Measurements from ENCODE around the gene ARHGEF40. TPM values are rescaled to one million over a fixed set of nuclear protein-coding genes. Genes with fewer than 3 reads are reported as not detected.

The ARHGEF40 gene
- total RNA-seq, 2 experiments from 2014 or later = 1.2 to 1.3 TPM

- ChIA-PET CTCF (interaction anchor here (1.5 to 3.5 kb wide), 4 partner anchors 19 to 54 kb away, joined by 5 to 63 read pairs (median 36); no protein-coding TSS in a partner anchor), POLR2A (interaction anchor here (1.5 to 3.6 kb wide), 7 partner anchors 18 to 55 kb away, joined by 5 to 37 read pairs (median 8); no protein-coding TSS in a partner anchor)
- H3K4me3 ChIP-seq (ENCODE audit: low read length) = peak overlapping the region; percentile 51
- no peaks in the 10 kb centered on the region for H3K36me3 Mint-ChIP-seq (ENCODE audit: low read depth)
- intact Hi-C loops (cut with DNase I, micrococcal nuclease) = no loop called here
- peak in 3 of 14 experiments; percentile 24 to 69 (median 68) for DNase-seq
- peaks cover 37% of the 10 kb centered on the region for H3K4me1 Mint-ChIP-seq (ENCODE audit: low read depth)
- no peaks in the 10 kb centered on the region for H3K9me3 Mint-ChIP-seq
- no peak overlapping the region for H3K27ac ChIP-seq (ENCODE audit: low read depth in 1 of 2, low read length in 2 of 2)
- H3K27me3 Mint-ChIP-seq = peaks cover 85% of the 10 kb centered on the region
- no peaks in the 10 kb centered on the region for H3K36me3 ChIP-seq (ENCODE audit: insufficient read depth, low read length)
- no peak overlapping the region for H3K27ac Mint-ChIP-seq
- H3K4me3 Mint-ChIP-seq = peak overlapping the region; percentile 80
- ATAC-seq (ENCODE audit: poor library complexity) = no peak
- peaks cover 0 to 13% of the 10 kb centered on the region in 2 experiments for H3K9me3 ChIP-seq (ENCODE audit: control insufficient read depth in 1 of 2, insufficient read depth in 1 of 2, low read length in 2 of 2)
- H3K4me1 ChIP-seq (ENCODE audit: insufficient read depth, low read length) = peaks cover 37% of the 10 kb centered on the region
- H3K27me3 ChIP-seq (ENCODE audit: control insufficient read depth in 1 of 2, insufficient read depth in 2 of 2, low read length in 2 of 2) = peaks cover 44 to 62% of the 10 kb centered on the region in 2 experiments
- TF ChIP-seq, protein P1, sequence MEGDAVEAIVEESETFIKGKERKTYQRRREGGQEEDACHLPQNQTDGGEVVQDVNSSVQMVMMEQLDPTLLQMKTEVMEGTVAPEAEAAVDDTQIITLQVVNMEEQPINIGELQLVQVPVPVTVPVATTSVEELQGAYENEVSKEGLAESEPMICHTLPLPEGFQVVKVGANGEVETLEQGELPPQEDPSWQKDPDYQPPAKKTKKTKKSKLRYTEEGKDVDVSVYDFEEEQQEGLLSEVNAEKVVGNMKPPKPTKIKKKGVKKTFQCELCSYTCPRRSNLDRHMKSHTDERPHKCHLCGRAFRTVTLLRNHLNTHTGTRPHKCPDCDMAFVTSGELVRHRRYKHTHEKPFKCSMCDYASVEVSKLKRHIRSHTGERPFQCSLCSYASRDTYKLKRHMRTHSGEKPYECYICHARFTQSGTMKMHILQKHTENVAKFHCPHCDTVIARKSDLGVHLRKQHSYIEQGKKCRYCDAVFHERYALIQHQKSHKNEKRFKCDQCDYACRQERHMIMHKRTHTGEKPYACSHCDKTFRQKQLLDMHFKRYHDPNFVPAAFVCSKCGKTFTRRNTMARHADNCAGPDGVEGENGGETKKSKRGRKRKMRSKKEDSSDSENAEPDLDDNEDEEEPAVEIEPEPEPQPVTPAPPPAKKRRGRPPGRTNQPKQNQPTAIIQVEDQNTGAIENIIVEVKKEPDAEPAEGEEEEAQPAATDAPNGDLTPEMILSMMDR (IDR thresholded peaks at IDR 0.05) = no peak
Observed at GRCh38 chr14:21069388-21070082, 569 bp upstream of the ARHGEF40 start.

GRCh38 chr14:21070610-21071224 lies 613 bp downstream of the ARHGEF40 start:
- peaks cover 44 to 59% of the 10 kb centered on the region in 2 experiments for H3K27me3 ChIP-seq (ENCODE audit: control insufficient read depth in 1 of 2, insufficient read depth in 2 of 2, low read length in 2 of 2)
- H3K4me3 Mint-ChIP-seq = peak overlapping the region; percentile 86
- DNase-seq (peak in 5 of 14 experiments; percentile 10 to 61 (median 25)), ATAC-seq (ENCODE audit: poor library complexity) (peak; percentile 39)
- H3K4me3 ChIP-seq (ENCODE audit: low read length) = peak overlapping the region; percentile 51
- ChIA-PET CTCF (interaction anchor here (0.9 to 2.7 kb wide), 5 partner anchors 18 to 56 kb away, joined by 3 to 26 read pairs (median 10); no protein-coding TSS in a partner anchor), POLR2A (interaction anchor here (0.7 to 2.1 kb wide), 7 partner anchors 17 to 73 kb away, joined by 3 to 15 read pairs (median 6); partner anchors contain the start of gene ZNF219)
- peaks cover 37% of the 10 kb centered on the region for H3K4me1 Mint-ChIP-seq (ENCODE audit: low read depth)
- H3K4me1 ChIP-seq (ENCODE audit: insufficient read depth, low read length) = peaks cover 37% of the 10 kb centered on the region
- no peaks in the 10 kb centered on the region for H3K9me3 Mint-ChIP-seq
- TF ChIP-seq, protein P1 (IDR thresholded peaks at IDR 0.05) = no peak
- no peak overlapping the region for H3K27ac Mint-ChIP-seq
- peaks cover 75% of the 10 kb centered on the region for H3K27me3 Mint-ChIP-seq
- H3K9me3 ChIP-seq (ENCODE audit: control insufficient read depth in 1 of 2, insufficient read depth in 1 of 2, low read length in 2 of 2) = peaks cover 0 to 13% of the 10 kb centered on the region in 2 experiments
- H3K36me3 Mint-ChIP-seq (ENCODE audit: low read depth) = no peaks in the 10 kb centered on the region
- H3K36me3 ChIP-seq (ENCODE audit: insufficient read depth, low read length) = no peaks in the 10 kb centered on the region
- intact Hi-C loops (cut with DNase I, micrococcal nuclease) = no loop called here
- H3K27ac ChIP-seq (ENCODE audit: low read depth in 1 of 2, low read length in 2 of 2) = no peak overlapping the region

DNA sequence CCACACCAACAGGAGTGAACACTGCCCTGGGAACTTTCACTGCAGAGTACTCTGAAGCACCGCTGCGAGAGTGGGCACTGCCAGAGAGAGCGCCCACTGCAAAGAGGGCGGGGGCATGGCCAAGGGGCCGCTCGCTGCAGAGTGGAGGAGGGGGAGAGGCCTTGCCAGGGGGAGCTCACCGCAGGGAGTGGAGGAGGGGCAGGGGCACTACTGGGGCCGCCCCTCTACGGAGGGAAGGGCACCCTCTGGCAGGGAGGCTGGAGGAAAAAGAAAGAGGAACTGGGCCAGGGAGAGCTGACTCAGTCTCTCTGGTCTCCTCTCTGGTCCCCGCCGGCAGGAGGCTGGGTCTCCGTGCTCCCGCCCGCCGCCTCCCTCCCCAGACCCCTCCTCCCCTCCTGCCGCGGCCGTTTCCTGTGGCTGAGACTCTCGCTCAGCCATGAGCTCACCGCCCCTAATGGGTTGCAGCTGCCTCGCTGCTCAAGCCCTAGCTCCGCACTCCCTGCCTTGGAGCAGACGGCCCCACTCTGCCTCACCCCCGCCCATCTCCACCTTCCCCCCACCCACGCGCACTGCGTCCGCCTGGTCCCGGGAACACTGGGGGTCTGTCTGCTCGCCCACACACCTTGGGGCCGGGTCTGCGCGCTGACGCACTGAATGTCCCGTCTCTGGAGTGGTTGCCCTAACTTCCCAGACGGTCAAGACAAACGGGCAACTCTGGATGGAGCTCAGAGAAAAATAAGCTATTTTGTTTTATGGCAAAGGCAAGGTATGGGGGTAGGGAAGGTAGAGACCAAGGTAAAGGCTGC lies 1.3 kb downstream of the ARHGEF40 start:
- ChIA-PET CTCF (interaction anchor here (0.9 to 2.7 kb wide), 5 partner anchors 17 to 56 kb away, joined by 3 to 26 read pairs (median 10); no protein-coding TSS in a partner anchor), POLR2A (interaction anchor here (0.7 to 2.1 kb wide), 8 partner anchors 16 to 74 kb away, joined by 3 to 15 read pairs (median 4); partner anchors contain the start of gene ZNF219)
- no peaks in the 10 kb centered on the region for H3K36me3 ChIP-seq (ENCODE audit: insufficient read depth, low read length)
- peaks cover 40 to 59% of the 10 kb centered on the region in 2 experiments for H3K27me3 ChIP-seq (ENCODE audit: control insufficient read depth in 1 of 2, insufficient read depth in 2 of 2, low read length in 2 of 2)
- peaks cover 0 to 13% of the 10 kb centered on the region in 2 experiments for H3K9me3 ChIP-seq (ENCODE audit: control insufficient read depth in 1 of 2, insufficient read depth in 1 of 2, low read length in 2 of 2)
- ATAC-seq (ENCODE audit: poor library complexity) (peak; percentile 37), DNase-seq (peak in 8 of 14 experiments; percentile 19 to 76 (median 50))
- peaks cover 37% of the 10 kb centered on the region for H3K4me1 ChIP-seq (ENCODE audit: insufficient read depth, low read length)
- H3K27ac Mint-ChIP-seq = no peak overlapping the region
- no peak overlapping the region for H3K27ac ChIP-seq (ENCODE audit: low read depth in 1 of 2, low read length in 2 of 2)
- TF ChIP-seq, protein P1 (IDR thresholded peaks at IDR 0.05) = no peak
- peaks cover 71% of the 10 kb centered on the region for H3K27me3 Mint-ChIP-seq
- peak overlapping the region; percentile 86 for H3K4me3 Mint-ChIP-seq
- H3K36me3 Mint-ChIP-seq (ENCODE audit: low read depth) = no peaks in the 10 kb centered on the region
- intact Hi-C loops (cut with DNase I, micrococcal nuclease) = no loop called here
- peaks cover 37% of the 10 kb centered on the region for H3K4me1 Mint-ChIP-seq (ENCODE audit: low read depth)
- peak overlapping the region; percentile 51 for H3K4me3 ChIP-seq (ENCODE audit: low read length)
- no peaks in the 10 kb centered on the region for H3K9me3 Mint-ChIP-seq
